ENCODE measurements around the gene SRCAP.

SRCAP gene

DNA sequence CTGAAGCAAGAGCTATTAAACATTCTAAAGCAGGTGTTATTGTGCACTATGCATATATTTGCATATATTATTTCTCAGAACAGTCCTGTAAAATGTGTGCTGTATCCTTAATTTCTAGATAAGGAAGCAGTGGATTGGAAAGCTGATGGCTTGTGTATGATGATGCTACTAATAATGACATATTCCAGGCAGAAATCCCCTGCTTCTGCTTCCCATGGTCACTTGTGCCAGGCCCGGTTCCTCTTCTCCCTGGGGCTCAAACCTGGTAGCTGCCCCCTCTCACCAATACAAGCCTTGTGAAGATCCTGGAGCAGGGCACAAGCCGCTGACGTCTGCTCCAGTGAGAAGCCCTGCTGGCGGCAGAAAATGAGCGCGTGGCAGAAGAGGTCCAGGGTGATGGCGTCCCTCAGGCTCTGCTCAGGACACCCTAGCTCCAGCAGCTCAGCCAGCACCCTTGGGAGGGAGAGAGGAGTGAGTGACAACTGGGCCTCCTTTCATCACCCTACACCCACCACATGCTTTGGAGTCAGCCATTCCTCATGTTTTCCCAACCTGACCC is 61.1 kb downstream of the SRCAP start:
- DNase-seq, result no peak

GRCh38 chr16:30760577-30761426 is 61.8 kb downstream of the SRCAP start:
- no peak for DNase-seq

DNA sequence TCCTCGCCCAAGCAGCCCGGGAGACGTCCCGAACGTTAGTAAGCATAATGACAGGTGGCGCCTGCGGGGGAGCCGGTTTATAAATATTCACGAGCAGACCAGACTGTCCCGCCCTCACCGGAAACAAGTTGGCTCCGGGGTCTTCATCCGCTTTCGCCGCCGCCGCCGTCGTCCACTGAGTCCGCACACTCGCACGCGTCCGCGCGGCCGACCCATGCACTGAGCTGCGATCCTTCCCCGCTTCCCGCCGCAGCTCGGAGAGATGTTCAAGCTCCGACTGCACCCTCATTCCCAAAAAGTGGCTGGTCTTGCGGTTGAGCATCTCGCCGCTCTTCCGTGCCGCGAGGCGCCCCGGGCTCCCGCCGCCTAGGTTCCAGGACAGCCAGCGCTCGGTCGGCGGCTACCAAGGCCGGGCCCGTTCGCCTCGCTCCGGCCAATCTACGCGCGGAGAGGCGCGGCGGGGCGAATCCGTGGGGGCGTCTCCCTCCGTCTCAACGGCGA is 62.5 kb downstream of the SRCAP start:
- peak in 2 of 6 experiments; percentile 31 for DNase-seq

DNA sequence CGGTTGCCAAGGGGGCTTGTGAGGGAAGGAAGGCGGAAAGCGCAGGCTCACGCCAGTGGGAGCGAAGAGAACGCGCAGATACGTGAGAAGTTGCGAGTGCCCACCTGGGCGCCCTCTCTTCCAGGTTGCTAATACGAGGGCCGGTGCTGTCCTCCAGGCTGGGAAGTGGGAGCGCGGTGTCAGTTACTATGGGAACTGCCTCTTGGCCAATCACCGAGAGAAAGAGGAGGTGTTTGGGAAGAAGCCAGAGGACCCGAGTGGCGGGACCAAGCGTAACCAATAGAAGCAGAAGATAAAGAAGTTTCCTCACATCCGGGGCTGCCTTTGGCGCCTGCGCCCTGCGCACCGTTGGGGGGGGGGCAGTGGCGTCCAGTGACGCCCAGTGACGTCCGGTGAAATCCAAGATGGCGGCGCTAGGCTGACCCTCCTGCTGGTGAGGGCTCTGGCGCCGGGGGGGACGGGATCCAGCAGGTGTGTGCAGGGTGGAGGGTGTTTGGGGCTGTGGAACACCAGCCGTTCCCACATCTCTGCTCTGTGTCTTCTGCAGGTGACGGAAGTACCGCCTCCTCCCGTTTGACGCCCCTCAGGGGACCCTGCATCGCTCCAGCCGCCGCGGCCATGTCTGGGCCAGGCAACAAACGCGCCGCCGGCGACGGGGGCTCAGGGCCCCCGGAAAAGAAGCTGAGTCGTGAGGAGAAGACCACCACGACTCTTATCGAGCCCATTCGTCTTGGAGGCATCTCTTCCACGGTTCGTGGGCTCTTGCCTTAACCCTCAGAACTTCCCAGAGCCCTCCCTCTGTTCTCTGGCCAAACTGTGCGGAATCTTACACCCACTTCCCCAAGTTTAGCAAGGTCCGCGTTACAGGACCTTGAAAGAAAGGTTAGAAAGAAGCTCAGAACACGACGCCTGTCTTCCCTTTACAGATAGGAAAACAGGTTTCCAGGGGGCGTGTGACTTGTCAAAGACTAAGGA is 63.2 kb downstream of the SRCAP start, which contains the start of the genes CFAP119 and RNF40:
Gene CFAP119, minus strand, starts transcription at position 135 of the 975 bp plus-strand sequence. CDS start 314 bp downstream, outside the sequence.
Gene RNF40, plus strand, starts transcription at position 395 of the 975 bp plus-strand sequence. Its CDS starts 224 bp downstream, at position 619.
- DNase-seq, result peak; percentile 79 to 94 (median 87)

DNA sequence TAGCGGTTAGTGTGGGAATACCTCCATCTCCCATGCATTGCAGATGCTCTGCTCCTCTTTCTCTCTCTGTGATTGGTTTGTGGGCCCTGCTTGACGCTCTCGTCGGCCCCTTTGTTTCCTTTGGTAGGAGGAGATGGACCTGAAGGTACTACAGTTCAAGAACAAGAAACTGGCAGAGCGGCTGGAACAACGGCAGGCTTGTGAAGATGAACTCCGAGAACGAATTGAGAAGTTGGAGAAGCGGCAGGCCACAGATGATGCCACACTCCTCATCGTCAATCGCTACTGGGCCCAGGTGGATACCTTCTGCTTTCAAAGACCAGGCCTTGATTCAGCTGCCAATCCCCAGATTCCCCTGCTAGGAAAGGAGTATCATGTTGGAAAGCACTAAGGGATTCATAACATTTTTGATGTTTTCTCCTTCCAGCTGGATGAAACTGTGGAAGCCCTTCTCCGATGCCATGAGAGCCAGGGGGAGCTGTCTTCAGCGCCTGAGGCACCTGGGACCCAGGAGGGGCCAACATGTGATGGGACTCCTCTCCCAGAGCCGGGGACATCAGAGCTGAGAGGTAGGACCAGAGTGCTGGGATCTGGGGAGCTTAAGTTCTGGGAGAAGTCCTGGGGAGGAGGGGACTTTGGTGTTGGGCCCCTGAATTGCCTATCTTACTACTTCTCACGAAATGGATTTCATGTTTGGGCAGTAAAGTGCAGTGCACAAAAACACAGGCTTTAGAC is 64.2 kb downstream of the SRCAP start:
- no peak for DNase-seq

GRCh38 chr16:30764086-30764485 is 65.1 kb downstream of the SRCAP start:
- no peak for DNase-seq

DNA sequence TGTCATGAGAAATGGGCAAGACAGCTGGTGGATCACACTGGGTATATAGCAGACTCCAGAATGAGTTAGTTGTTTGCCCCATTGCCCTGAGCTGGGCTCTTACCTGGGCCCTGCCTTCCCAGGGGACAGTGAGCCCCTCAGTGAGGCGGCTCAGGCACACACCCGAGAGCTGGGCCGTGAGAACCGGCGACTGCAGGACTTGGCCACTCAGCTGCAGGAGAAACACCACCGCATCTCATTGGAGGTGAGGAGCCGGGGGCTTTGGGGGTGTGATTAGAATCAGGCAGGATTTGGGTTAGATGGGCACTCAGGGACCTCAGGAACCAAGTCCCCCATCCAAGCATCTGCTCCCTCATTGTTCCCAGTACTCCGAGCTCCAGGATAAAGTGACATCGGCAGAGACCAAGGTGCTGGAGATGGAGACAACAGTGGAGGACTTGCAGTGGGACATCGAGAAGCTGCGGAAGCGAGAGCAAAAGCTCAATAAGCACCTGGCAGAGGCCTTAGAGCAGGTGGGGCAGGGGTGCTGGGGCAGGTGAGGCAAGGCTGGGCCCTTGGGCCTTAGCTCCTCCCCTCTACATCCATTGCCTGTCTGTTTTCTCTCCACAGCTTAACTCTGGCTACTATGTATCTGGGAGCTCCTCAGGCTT is 66.0 kb downstream of the SRCAP start:
- DNase-seq, result no peak

DNA sequence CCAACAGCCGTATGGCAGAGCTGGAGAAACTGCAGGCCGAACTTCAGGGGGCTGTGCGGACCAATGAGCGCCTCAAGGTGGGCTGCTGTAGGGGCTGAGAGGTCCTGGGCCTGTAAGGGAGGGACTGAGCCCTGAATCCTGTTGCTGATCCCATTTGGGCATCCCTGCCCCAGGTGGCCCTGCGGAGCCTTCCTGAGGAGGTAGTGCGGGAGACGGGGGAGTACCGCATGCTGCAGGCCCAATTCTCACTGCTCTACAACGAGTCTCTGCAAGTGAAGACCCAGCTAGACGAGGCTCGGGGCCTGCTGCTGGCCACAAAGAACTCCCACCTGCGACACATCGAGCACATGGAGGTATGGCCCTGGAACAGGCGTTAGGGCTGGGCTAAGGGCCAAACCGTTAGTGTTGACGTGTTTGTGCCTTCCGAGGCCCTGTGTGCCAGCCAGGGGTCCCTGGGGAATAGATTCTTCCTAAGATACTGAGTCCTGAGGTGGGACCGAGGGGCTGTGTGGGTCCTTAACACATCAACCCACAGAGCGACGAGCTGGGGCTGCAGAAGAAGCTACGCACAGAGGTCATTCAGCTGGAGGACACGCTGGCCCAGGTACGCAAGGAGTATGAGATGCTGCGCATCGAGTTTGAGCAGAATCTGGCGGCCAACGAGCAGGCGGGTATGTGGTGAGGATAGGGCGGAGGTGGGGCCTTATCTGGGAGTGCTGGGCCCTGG is 67.4 kb downstream of the SRCAP start:
- no peak for DNase-seq

DNA sequence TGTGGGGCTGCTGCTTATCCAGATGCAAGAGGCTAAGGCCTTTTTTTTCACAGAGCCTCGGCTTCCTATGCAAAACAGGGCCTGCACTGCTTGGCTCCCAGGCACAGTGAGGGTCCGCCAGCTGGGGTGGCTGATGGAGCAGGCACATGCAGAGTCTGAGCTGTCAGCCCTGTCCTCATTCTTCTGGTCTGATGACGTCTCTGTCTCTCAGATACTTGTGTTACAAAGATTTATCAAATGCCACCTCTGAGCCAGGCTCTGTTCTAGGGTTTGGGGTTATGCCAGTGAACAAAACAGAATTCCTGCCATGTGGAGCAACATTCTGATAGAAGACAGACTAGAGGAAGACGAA is 67.9 kb downstream of the SRCAP start:
- no peak for DNase-seq

DNA sequence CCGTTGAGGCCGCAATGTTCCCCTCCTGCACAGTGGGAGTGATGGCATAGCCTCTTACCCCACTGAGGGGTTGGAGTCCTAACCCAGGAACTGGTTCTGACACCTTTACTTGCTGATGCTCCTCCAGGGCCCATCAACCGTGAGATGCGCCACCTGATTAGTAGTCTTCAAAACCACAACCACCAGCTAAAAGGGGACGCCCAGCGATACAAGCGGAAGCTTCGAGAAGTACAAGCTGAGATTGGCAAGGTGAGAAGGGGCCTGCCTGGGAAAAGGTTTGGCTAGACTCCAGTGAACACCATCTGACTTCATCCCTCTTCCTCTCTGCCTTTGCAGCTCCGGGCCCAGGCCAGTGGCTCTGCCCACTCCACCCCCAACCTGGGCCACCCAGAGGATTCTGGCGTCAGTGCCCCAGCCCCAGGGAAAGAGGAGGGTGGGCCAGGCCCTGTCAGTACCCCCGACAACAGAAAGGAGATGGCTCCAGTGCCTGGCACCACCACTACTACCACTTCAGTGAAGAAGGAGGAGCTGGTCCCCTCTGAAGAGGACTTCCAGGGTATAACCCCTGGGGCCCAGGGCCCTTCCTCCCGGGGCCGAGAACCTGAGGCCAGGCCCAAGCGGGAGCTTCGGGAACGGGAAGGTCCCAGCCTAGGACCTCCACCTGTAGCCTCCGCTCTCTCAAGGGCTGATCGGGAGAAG is 68.9 kb downstream of the SRCAP start:
- DNase-seq, result no peak

DNA sequence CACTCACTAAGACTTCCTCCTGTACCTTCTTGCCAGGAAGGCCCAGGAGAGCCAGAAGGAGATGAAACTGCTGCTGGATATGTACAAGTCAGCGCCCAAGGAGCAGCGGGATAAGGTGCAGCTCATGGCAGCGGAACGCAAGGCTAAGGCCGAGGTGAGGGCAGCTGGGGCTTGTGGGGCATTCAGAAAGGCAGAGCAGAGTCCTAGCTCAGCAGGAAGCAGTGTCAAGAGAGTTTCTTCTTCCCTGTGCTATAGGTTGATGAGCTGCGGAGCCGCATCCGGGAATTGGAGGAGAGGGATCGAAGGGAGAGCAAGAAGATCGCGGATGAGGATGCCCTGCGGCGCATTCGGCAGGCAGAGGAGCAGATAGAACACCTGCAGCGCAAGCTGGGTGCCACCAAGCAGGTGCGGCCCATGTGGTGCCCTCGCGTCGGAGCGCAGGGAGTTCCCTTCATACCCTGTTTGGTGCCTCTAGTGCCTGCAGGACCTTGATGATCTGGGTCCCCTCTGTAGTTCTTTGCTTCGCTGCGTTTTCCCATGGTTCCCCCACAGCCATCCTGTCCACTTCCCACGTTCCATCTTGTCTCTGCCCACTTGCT is 69.7 kb downstream of the SRCAP start:
- no peak for DNase-seq

DNA sequence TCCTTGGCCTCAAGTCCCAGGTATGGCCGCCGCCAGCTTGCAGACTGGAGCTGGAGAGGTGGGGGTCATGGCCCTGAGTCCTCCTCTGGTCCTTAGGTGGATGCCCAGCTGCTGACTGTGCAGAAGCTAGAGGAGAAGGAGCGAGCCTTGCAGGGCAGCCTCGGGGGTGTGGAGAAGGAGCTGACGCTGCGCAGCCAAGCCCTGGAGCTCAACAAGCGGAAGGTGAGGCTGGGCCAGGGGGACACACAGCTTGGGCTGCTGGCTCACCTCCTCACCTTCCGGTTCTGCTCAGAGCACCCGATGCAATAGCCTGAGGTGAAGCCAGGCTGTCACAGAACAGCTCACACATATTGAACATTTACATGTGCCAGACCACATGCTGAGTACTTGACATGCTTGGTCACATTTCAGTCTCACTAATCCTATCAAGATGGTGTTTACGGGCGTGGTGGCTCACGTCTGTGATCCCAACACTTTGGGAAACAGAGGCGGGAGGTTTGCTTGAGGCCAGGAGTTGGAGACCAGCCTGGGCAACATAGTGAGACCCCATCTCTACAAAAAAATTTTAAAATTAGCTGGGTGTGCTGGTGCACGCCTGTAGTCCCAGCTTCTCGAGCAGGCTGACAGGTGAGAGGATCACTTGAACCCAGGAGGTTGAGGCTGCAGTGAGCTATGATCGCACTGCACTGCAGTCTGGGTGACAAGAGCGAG is 70.6 kb downstream of the SRCAP start:
- DNase-seq, result no peak

DNA sequence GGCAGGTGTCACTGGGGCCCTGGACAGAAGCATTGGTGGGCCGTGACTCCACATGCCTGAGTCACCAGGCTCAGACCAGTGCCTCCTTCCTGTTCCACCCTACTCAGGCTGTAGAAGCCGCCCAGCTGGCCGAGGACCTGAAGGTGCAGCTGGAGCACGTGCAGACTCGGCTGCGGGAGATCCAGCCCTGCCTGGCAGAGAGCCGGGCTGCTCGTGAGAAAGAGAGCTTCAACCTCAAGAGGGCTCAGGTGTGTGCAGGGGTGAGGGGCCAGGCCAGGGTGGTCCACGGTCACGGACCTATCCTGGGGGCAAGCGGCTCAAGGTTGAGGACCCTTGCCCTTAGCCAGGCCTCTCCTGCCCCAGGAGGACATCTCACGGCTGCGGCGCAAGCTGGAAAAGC is 72.8 kb downstream of the SRCAP start:
- DNase-seq, result no peak

- DNase-seq, result no peak
Observed at GRCh38 chr16:30773826-30774225, 74.9 kb downstream of the SRCAP start.

DNA sequence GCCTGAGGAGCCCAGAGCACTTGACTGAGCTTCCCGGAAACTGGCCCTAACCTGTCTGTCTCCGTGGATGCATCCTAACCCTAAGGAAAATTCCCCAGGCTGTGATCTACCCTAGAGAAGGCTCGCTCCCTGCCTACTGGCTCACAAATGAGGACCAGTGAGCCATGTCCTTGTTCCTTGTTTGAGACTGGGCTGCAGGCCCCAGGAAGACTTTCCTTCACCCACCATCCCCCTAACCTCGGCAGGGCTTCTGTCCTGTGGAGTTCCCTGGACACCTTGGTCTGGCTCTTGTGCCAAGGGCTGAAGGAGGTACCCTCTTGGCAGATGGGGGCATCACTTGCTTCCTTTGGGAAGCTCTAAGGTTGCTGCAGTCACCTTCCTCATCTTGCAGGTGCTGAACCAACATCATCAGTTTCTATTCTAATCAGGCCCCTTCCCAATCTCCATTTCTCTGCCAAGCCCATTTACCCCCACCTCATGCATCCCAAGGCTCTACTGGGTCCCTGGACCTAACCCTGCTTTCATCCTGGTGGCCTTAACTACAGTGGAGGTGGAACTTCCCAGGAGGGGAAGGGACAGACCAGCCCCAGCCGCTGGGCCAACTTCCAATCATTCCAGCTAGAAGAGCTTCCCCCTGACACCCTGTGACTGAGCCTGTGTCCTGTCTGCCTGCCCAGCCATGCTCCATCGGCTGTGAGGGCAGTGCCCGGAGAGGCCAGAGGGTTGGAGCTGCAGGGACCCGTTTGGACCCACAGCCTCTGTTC is 75.6 kb downstream of the SRCAP start:
- DNase-seq, result no peak

DNA sequence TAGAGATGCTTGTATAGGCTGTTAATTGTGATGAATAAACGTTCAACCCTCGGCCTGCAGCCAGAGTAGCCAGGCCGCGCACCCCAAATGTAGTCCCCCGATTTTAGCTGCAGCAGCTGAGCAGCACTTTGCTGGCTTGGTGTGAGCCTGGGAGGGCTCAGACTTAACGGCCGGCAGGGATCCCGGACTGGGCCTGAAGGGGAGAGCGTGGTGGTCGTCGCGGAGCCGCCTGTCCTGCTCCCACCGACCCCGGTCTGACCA is 76.1 kb downstream of the SRCAP start:
- no peak for DNase-seq

- peak in 5 of 6 experiments; percentile 33 to 69 (median 43) for DNase-seq
Observed at GRCh38 chr16:30775392-30776188, 76.6 kb downstream of the SRCAP start.
